ENCODE data around the gene TRIM24. TPM values are rescaled to one million over a fixed set of nuclear protein-coding genes. Genes with fewer than 3 reads are reported as not detected.
"Not testable (repeated sequence)": the region's sequence is repeated elsewhere in the genome, so short reads cannot be mapped to it uniquely, and the experiment has no call there.

The TRIM24 gene
- total RNA-seq (10 to 100 TPM; 16.9 to 19.3 (median 18.7) TPM), polyA plus RNA-seq (10 to 100 TPM in 1 of 2 donors, 1 to 10 TPM in 1; 8.1 to 11.0 TPM), total RNA-seq (42.7 reads per million, percentile 68 among the genes with 10 or more reads in this experiment)

DNA sequence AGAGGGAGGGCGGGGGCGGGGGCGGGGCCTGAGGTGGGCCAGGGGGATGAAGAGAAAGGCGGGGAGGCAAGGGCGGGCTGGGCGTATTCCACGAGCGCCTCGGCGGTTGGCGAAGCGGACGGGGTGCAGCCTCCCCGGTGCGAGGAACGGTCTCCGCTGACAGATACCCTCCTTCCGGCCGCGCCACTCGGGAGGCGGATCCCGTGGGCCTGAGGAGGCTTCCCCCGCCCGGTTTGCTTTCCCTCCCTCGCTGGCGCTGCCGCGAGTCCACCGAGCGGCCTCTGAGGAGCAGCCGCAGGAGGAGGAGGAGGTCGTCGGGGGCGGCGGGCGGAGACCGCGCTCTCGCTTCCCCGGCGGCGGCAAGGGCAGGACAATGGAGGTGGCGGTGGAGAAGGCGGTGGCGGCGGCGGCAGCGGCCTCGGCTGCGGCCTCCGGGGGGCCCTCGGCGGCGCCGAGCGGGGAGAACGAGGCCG is at the start of gene TRIM24:
Gene TRIM24, plus strand, starts transcription at position 84 of the 473 bp plus-strand sequence. Its CDS starts 290 bp downstream, at position 374.
- Mint-ChIP-seq H3K27me3 (peaks cover 0 to 2% (median 0%) of the 10 kb centered on the region in 5 donors), H3K27ac (peak within 1 kb of the TSS; percentile 61 to 96 (median 92)), H3K9me3 (no peaks in the 10 kb centered on the region), H3K4me3 (peak within 1 kb of the TSS; percentile 84 to 98 (median 92)), H3K36me3 (peaks cover 0 to 6% (median 5%) of the 10 kb centered on the region in 5 donors), H3K4me1 (peaks cover 20 to 44% (median 37%) of the 10 kb centered on the region in 7 donors)
- Histone ChIP-seq H3K36me3 (ENCODE audit: control insufficient read depth in 2 of 3, insufficient read depth in 3 of 3, low read length in 3 of 3) (no peaks in the 10 kb centered on the region), H3K9me3 (ENCODE audit: control insufficient read depth in 2 of 3, low read length in 3 of 3) (no peaks in the 10 kb centered on the region), H3K4me1 (ENCODE audit: control insufficient read depth in 2 of 2, insufficient read depth in 2 of 2, low read length in 2 of 2) (peaks cover 8 to 9% of the 10 kb centered on the region in 2 donors), H3K4me3 (ENCODE audit: low read length) (peak within 1 kb of the TSS; percentile 61), H3K27me3 (ENCODE audit: control insufficient read depth in 2 of 2, insufficient read depth in 2 of 2, low read length in 2 of 2) (no peaks in the 10 kb centered on the region), H3K27ac (ENCODE audit: low read depth, low read length) (peak within 1 kb of the TSS; percentile 90)
- peak in 4 of 9 donors; percentile 83 to 96 (median 92) for DNase-seq
- ATAC-seq = no peak
- CTCF ChIA-PET = interaction anchor here (0.8 kb wide), 1 partner anchor 278 kb away, joined by 4 read pairs; no protein-coding TSS in a partner anchor
- intact Hi-C loops (cut with micrococcal nuclease) = loop anchor here (1.0 to 10.0 kb wide), 22 partner anchors 15 to 1945 kb away; partner anchors contain the start of genes FMC1 (in 2 of the 2), LUC7L2 (in 2 of the 2), CREB3L2 (in 1 of the 2) and KIAA1549 (in 1 of the 2)
- POLR2A ChIA-PET = no interaction called here

DNA sequence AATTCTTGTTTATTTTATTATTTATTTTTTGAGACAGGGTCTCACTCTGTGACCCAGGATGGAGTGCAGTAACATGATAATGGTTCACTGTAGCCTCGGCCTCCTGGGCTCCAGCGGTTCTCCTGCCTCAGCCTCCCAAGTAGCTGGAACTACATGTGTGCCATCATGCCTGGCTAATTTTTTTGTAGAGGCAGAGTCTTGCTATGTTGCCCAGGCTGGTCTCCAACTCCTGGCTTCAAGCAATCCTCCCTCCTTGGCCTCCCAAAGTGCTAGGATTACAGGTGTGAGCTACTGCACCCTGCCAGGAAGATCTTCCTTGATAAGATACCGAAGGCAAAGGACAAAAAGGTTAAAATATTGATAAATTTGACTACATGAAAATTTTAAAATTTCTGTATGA is 48.0 kb upstream of the TRIM24 start:
- CTCF ChIA-PET; POLR2A ChIA-PET; H3K9me3 Mint-ChIP-seq; intact Hi-C loops (cut with micrococcal nuclease); H3K36me3 ChIP-seq (ENCODE audit: control insufficient read depth in 2 of 3, insufficient read depth in 3 of 3, low read length in 3 of 3); H3K4me1 ChIP-seq (ENCODE audit: control insufficient read depth in 2 of 2, insufficient read depth in 2 of 2, low read length in 2 of 2); DNase-seq; H3K27me3 Mint-ChIP-seq; H3K4me3 Mint-ChIP-seq; ATAC-seq; H3K4me3 ChIP-seq (ENCODE audit: low read length); H3K36me3 Mint-ChIP-seq; H3K27me3 ChIP-seq (ENCODE audit: control insufficient read depth in 2 of 2, insufficient read depth in 2 of 2, low read length in 2 of 2); H3K9me3 ChIP-seq (ENCODE audit: control insufficient read depth in 2 of 3, low read length in 3 of 3); H3K27ac Mint-ChIP-seq; H3K4me1 Mint-ChIP-seq; H3K27ac ChIP-seq (ENCODE audit: low read depth, low read length): not testable (repeated sequence)

DNA sequence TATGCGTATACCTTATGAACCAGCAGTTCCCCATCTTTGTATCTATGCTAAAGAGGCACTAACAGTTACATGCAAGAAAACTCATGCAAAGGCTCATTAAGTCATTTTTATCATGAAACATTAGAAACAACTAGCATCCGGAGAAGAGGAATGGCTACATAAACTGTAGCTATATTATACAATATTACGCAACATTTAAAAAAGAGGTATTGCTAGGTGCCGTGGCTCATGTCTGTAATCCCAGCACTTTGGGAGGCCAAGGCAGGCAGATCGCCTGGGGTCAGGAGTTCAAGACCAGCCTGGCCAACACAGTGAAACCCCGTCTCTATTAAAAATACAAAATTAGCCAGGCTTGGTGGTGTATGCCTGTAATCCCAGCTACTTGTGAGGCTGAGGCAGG is 47.1 kb upstream of the TRIM24 start:
- ATAC-seq; H3K4me1 ChIP-seq (ENCODE audit: control insufficient read depth in 2 of 2, insufficient read depth in 2 of 2, low read length in 2 of 2); H3K9me3 Mint-ChIP-seq; H3K4me3 ChIP-seq (ENCODE audit: low read length); H3K9me3 ChIP-seq (ENCODE audit: control insufficient read depth in 2 of 3, low read length in 3 of 3); H3K27me3 Mint-ChIP-seq; H3K4me1 Mint-ChIP-seq; H3K4me3 Mint-ChIP-seq; intact Hi-C loops (cut with micrococcal nuclease); H3K27ac ChIP-seq (ENCODE audit: low read depth, low read length); H3K27me3 ChIP-seq (ENCODE audit: control insufficient read depth in 2 of 2, insufficient read depth in 2 of 2, low read length in 2 of 2); H3K27ac Mint-ChIP-seq; H3K36me3 ChIP-seq (ENCODE audit: control insufficient read depth in 2 of 3, insufficient read depth in 3 of 3, low read length in 3 of 3); H3K36me3 Mint-ChIP-seq; POLR2A ChIA-PET; DNase-seq; CTCF ChIA-PET: not testable (repeated sequence)

DNA sequence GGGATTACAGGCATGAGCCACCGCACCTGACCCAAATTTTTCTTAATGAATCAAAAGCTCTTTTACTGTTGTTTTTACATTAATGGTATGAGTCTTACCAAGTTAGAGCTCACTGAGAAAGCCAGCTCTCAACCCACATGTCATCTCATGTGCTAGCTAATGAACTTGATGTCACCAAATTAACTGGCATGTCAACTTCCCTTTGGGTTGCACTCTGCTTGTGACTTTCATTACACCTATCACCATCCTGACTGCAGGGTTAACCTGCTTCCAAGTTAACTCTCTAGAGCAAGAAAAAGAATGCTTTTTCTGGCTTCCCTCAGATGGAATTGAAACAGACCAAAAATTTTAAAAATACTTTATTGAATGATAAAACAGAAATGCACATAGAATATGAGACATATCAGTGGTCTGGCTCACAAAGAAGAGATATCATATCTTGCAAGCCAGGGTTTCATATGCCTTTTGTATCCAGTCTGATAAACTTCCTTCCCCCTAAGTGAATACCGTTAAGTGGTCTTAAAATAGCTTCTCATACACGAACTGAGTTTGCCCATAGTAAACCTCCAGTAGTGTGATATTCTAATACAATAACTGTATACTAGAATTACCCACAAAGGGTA is 42.9 kb upstream of the TRIM24 start:
- CTCF ChIA-PET = no interaction called here
- Histone ChIP-seq H3K4me1 (ENCODE audit: control insufficient read depth in 2 of 2, insufficient read depth in 2 of 2, low read length in 2 of 2) (no peaks in the 10 kb centered on the region), H3K27ac (ENCODE audit: low read depth, low read length) (no peak overlapping the region), H3K27me3 (ENCODE audit: control insufficient read depth in 2 of 2, insufficient read depth in 2 of 2, low read length in 2 of 2) (no peaks in the 10 kb centered on the region), H3K9me3 (ENCODE audit: control insufficient read depth in 2 of 3, low read length in 3 of 3) (no peaks in the 10 kb centered on the region), H3K36me3 (ENCODE audit: control insufficient read depth in 2 of 3, insufficient read depth in 3 of 3, low read length in 3 of 3) (no peaks in the 10 kb centered on the region), H3K4me3 (ENCODE audit: low read length) (no peak overlapping the region)
- no peaks in the 10 kb centered on the region for H3K4me1 Mint-ChIP-seq
- no peak overlapping the region for H3K4me3 Mint-ChIP-seq
- no peak overlapping the region for H3K27ac Mint-ChIP-seq
- peaks cover 0 to 13% (median 6%) of the 10 kb centered on the region in 5 donors for H3K27me3 Mint-ChIP-seq
- DNase-seq = no peak
- no peak for ATAC-seq
- POLR2A ChIA-PET = no interaction called here
- H3K36me3 Mint-ChIP-seq = peaks cover 0 to 4% (median 0%) of the 10 kb centered on the region in 5 donors
- H3K9me3 Mint-ChIP-seq = peaks cover 0 to 6% (median 2%) of the 10 kb centered on the region in 11 donors
- intact Hi-C loops (cut with micrococcal nuclease) = no loop called here

DNA sequence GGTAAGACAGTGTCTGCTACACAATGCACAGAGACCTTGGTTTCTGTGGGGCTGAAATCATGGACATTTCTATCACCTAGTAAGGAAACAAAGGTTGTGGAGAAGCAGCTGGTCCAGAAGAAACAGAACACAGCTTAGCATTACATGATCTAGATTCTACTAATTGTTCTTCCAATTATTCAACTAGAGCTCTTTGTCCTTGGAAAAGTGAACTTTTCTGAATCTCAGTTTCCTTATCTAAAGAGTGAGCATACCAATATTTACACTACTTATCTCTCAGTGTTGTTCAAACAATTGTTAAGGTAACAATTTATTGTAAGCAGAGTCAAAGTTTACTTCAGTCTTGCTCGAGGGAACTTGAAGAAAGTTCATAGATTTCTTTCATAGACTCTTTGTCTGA is 42.3 kb upstream of the TRIM24 start:
- Histone ChIP-seq H3K27me3 (ENCODE audit: control insufficient read depth in 2 of 2, insufficient read depth in 2 of 2, low read length in 2 of 2) (no peaks in the 10 kb centered on the region), H3K27ac (ENCODE audit: low read depth, low read length) (no peak overlapping the region), H3K4me1 (ENCODE audit: control insufficient read depth in 2 of 2, insufficient read depth in 2 of 2, low read length in 2 of 2) (no peaks in the 10 kb centered on the region), H3K9me3 (ENCODE audit: control insufficient read depth in 2 of 3, low read length in 3 of 3) (no peaks in the 10 kb centered on the region), H3K4me3 (ENCODE audit: low read length) (no peak overlapping the region), H3K36me3 (ENCODE audit: control insufficient read depth in 2 of 3, insufficient read depth in 3 of 3, low read length in 3 of 3) (no peaks in the 10 kb centered on the region)
- POLR2A ChIA-PET = no interaction called here
- peaks cover 0 to 6% (median 2%) of the 10 kb centered on the region in 11 donors for H3K9me3 Mint-ChIP-seq
- intact Hi-C loops (cut with micrococcal nuclease) = no loop called here
- no peak overlapping the region for H3K4me3 Mint-ChIP-seq
- H3K27ac Mint-ChIP-seq = no peak overlapping the region
- CTCF ChIA-PET = no interaction called here
- no peak for ATAC-seq
- DNase-seq = no peak
- H3K36me3 Mint-ChIP-seq = peaks cover 0 to 4% (median 0%) of the 10 kb centered on the region in 5 donors
- no peaks in the 10 kb centered on the region for H3K4me1 Mint-ChIP-seq
- H3K27me3 Mint-ChIP-seq = peaks cover 0 to 12% (median 2%) of the 10 kb centered on the region in 5 donors

DNA sequence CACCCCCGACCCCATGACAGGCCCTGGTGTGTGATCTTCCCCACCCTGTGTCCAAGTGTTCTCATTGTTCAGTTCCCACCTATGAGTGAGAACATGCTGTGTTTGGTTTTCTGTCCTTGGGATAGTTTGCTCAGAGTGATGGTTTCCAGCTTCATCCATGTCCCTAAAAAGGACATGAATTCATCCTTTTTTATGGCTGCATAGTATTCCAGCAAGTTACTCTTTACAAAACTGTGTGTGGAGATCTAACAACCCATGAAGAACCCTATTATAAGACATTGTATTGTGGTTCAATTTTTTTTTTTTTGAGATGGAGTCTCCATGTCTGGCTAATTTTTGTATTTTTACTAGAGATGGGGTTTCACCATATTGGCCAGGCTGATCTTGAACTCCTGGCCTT is 41.7 kb upstream of the TRIM24 start:
- H3K27me3 Mint-ChIP-seq; POLR2A ChIA-PET; CTCF ChIA-PET; H3K4me1 ChIP-seq (ENCODE audit: control insufficient read depth in 2 of 2, insufficient read depth in 2 of 2, low read length in 2 of 2); H3K36me3 Mint-ChIP-seq; H3K4me3 ChIP-seq (ENCODE audit: low read length); H3K4me3 Mint-ChIP-seq; H3K27ac Mint-ChIP-seq; H3K9me3 Mint-ChIP-seq; ATAC-seq; H3K9me3 ChIP-seq (ENCODE audit: control insufficient read depth in 2 of 3, low read length in 3 of 3); intact Hi-C loops (cut with micrococcal nuclease); H3K4me1 Mint-ChIP-seq; H3K27ac ChIP-seq (ENCODE audit: low read depth, low read length); H3K36me3 ChIP-seq (ENCODE audit: control insufficient read depth in 2 of 3, insufficient read depth in 3 of 3, low read length in 3 of 3); H3K27me3 ChIP-seq (ENCODE audit: control insufficient read depth in 2 of 2, insufficient read depth in 2 of 2, low read length in 2 of 2); DNase-seq: not testable (repeated sequence)

DNA sequence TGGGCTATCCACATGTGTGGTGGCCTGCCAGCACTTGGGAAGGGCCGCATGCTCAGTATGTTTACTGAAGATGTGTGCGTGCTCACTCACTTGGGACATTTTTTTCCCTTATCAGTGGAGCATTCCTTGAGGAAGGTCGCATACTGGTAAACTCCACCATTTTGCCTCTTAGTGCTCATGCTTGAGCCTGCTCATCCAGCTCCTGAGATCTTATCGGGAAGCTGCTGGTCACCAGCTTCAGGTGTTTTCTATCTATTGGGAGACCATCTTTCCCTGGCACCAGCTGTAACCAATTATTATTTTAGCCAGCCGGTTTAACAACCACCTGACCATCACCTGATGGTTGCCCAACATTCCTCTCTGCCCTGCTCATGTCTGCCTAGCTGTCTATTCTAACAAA is 35.0 kb upstream of the TRIM24 start:
- POLR2A ChIA-PET = interaction anchor here (0.6 kb wide), 1 partner anchor 539 kb away, joined by 5 read pairs; no protein-coding TSS in a partner anchor
- no peak overlapping the region for H3K4me3 Mint-ChIP-seq
- peaks cover 7 to 21% (median 13%) of the 10 kb centered on the region in 11 donors for H3K9me3 Mint-ChIP-seq
- peaks cover 0 to 12% (median 3%) of the 10 kb centered on the region in 5 donors for H3K36me3 Mint-ChIP-seq
- CTCF ChIA-PET = no interaction called here
- intact Hi-C loops (cut with micrococcal nuclease) = no loop called here
- H3K36me3 ChIP-seq (ENCODE audit: control insufficient read depth in 2 of 3, insufficient read depth in 3 of 3, low read length in 3 of 3) = no peaks in the 10 kb centered on the region
- H3K4me1 ChIP-seq (ENCODE audit: control insufficient read depth in 2 of 2, insufficient read depth in 2 of 2, low read length in 2 of 2) = no peaks in the 10 kb centered on the region
- H3K27ac Mint-ChIP-seq = no peak overlapping the region
- no peaks in the 10 kb centered on the region for H3K4me1 Mint-ChIP-seq
- H3K27me3 Mint-ChIP-seq = peaks cover 0 to 12% (median 3%) of the 10 kb centered on the region in 5 donors
- DNase-seq (no peak), ATAC-seq (no peak)
- H3K4me3 ChIP-seq (ENCODE audit: low read length) = no peak overlapping the region
- H3K9me3 ChIP-seq (ENCODE audit: control insufficient read depth in 2 of 3, low read length in 3 of 3) = peaks cover 0 to 11% (median 8%) of the 10 kb centered on the region in 3 experiments
- H3K27ac ChIP-seq (ENCODE audit: low read depth, low read length) = no peak overlapping the region
- no peaks in the 10 kb centered on the region for H3K27me3 ChIP-seq (ENCODE audit: control insufficient read depth in 2 of 2, insufficient read depth in 2 of 2, low read length in 2 of 2)

All from naive thymus-derived CD4-positive, alpha-beta T cell (primary cell).